Forelimb muscle (tissue), 1 donor: ENCODE data around the gene IFNGR2. TPM values are rescaled to one million over a fixed set of nuclear protein-coding genes. Genes with fewer than 3 reads are reported as not detected.
"Not testable (repeated sequence)": the region's sequence is repeated elsewhere in the genome, so short reads cannot be mapped to it uniquely, and the experiment has no call there.

Source experiments
- DNase-seq: peaks from one replicate; pipeline ENCODE4 v3.0.0-alpha.2; 2013; ENCODE audit warnings: low read depth
- polyA plus RNA-seq: library from polyadenylated mRNA; unstranded; fragments of 120-200 nt; gene quantifications from one replicate; pipeline ENCODE4 v1.2.1, GENCODE V29; 2013; ENCODE audit not compliant: insufficient read length

The IFNGR2 gene
- polyA plus RNA-seq, 1 donor: 53.2 TPM

- no peak for DNase-seq
Measured at GRCh38 chr21:33377221-33377920, 25.8 kb upstream of the IFNGR2 start.

GRCh38 chr21:33378081-33378480 is 25.1 kb upstream of the IFNGR2 start:
- no peak for DNase-seq

- not testable (repeated sequence) for DNase-seq
Measured at GRCh38 chr21:33379934-33380333, 23.3 kb upstream of the IFNGR2 start.

GRCh38 chr21:33380483-33380998 is 22.7 kb upstream of the IFNGR2 start:
- DNase-seq: no peak

DNA sequence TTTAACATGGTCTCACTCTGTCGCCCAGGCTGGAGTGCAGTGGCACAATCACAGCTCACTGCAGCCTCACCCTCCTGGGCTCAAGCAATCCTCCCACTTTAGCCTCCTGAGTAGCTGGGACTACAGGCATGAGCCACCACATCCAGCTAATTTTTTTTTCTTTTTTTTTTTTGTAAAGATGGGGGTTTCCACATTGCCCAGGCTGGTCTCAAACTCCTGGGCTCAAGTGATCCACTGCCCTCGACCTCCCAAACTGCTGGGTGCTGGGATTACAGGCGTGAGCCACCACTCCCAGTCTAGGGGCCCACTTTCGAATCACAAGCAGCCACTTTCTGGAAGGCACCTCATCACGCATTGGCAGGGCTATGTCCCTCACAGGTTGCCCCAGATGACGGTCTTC is 21.8 kb upstream of the IFNGR2 start:
- not testable (repeated sequence) for DNase-seq

DNA sequence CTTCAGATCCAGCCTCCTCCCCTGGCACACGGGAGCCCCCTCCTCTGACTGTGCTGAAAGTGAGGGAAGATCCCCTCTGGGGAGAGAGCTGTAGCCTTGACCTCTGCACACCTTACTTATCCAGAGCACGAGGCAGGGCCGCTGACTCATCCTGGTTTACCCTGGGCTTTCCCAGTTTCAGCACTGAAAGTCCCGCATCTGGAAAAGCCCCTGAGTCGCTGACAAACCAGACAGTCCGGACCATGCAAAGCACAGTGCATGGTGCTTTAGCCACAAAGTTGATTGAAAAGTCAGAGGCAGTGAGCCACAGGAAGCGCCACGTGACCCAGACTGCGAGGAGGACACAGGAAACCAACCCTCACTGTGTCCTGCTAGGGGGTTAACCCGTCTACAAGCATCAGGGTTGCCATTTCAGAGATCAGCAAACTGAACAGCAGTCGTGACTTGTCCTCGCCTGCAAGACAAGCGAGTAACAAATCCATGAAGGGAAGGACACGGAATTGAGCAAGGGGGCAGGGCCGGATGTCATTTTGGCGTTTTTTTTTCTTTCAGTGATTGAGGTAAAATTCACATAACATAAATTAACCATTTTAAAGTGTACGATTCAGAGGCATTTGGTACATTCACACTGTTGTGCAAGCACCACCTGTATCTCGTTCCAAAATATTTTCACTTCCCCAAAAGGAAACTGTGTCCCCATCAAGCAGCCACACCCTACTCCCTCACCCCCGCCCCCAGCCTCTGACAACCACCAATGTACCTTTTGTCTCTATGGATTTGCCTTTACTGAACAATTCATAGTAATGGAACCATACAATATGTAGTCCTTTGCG is 19.9 kb upstream of the IFNGR2 start:
- DNase-seq: no peak

DNA sequence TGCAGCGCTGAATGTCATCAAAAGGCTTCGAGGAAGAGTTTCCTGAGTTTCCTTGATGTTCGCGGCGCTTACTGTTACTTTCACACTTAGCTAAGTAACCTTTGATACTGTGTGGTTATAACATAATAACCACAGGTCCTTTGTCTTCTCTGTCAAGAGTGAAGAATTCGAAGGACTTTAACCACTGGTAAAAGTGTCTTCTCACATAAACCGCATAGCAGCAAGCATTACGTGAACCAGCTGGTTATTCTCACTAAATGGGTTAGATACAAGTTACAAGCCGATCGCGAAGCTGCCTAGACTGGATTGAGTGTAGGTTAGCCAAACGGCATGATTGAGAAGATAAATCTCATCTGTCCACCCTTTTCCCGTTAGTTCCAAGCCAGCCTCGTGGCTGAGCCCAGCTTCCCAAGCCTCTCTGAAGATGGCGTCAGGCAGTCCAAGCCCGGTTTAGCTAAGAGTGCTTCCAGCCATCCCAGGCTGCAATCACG is 18.3 kb upstream of the IFNGR2 start:
- no peak for DNase-seq

GRCh38 chr21:33386222-33386784 is 16.9 kb upstream of the IFNGR2 start:
- DNase-seq: no peak

- DNase-seq: no peak
Measured at GRCh38 chr21:33387294-33387693, 15.9 kb upstream of the IFNGR2 start.

GRCh38 chr21:33388188-33388587 is 15.0 kb upstream of the IFNGR2 start:
- no peak for DNase-seq

DNA sequence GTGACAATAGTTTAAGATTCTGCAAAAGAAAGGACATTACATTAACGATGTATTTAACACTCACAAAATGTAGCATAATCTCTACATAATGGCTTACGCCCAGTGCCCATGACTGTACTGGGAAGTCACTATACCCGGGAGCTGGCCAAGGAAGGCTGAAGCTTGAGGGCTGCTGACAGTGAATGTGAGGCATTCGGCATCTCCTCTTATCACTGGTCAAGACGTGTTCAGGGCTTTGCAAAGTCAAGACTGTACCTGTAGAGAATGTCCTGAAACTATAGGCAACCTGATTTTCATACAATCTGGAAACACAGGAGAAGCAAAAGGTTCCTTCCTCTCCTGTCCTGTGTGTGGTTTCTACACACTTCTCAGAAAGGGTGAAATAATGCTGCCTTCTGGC is 12.7 kb upstream of the IFNGR2 start:
- DNase-seq: no peak

DNA sequence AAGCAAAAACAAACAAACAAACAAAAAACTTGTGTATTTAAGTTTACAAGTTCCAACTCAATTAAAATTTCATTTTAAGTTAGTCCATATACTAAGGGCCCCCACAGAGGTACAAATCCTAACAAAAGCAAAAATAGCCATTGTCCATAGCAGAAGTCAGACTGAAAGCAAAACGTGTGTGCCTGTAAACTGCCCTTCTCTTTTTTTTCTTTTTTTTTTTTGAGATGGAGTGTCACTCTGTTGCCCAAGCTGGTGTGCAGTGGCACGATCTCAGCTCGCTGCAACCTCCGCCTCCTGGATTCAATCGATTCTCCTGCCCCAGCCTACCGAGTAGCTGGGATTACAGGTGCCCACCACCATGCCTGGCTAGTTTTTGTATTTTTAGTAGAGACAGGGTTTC is 11.6 kb upstream of the IFNGR2 start:
- no peak for DNase-seq

GRCh38 chr21:33392284-33392985 is 10.8 kb upstream of the IFNGR2 start:
- DNase-seq: no peak

DNA sequence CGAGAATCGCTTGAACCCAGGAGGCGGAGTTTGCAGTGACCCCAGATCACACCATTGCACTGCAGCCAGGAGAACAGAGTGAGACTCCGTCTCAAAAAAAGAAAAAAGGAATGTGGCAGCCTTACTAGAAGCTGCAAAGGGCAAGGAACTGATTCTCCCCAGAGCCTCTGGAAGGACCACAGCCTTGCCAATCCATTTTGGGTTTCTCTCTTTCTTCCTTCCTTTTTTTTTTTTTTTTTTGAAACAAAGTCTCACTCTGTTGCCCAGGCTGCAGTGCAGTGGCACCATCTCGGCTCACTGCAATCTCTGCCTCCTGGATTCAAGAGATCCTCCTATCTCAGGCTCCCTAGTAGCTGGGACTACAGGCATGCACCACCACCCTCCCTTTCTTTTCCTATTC is 9.9 kb upstream of the IFNGR2 start:
- no peak for DNase-seq

- DNase-seq: no peak
Measured at GRCh38 chr21:33394260-33394659, 9.0 kb upstream of the IFNGR2 start.

GRCh38 chr21:33395891-33396331 is 7.3 kb upstream of the IFNGR2 start:
- no peak for DNase-seq

DNA sequence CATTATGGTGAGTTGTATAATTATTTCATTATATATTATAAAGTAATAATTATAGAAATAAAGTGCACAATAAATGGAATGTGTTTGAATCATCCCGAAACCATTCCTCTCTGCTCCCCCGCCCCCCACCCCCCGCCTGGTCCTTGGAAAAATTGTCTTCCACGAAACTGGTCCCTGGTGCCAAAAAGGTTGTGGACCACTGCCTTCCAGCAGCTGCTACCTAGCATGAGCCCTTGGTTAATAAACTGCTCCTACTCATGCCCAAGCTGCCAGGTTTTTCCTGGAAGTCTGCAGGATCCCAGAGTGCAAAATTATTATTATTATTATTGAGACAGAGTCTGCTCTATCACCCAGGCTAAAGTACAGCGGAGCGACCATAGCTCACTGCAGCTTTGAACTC is 6.8 kb upstream of the IFNGR2 start:
- no peak for DNase-seq

- no peak for DNase-seq
Measured at GRCh38 chr21:33396951-33397350, 6.3 kb upstream of the IFNGR2 start.

DNA sequence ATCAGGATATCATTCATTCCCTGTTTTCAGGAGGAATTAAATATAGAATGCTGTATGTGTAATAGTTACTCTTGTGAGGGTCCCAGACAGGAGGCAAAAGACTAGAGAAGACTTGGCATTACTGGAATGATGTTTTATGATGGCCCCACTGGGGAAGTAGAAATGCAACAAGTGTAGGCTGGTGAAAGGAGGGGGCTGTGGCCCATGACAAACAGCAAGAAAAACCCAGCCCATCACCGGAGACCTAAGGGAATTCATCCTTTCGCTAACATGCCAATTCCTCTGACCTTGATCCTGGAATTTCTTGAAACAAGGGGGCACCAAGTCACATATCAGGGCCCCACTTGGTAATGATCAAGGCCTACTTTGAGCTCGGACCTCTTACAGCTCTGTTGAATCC is 5.5 kb upstream of the IFNGR2 start:
- DNase-seq: no peak

DNA sequence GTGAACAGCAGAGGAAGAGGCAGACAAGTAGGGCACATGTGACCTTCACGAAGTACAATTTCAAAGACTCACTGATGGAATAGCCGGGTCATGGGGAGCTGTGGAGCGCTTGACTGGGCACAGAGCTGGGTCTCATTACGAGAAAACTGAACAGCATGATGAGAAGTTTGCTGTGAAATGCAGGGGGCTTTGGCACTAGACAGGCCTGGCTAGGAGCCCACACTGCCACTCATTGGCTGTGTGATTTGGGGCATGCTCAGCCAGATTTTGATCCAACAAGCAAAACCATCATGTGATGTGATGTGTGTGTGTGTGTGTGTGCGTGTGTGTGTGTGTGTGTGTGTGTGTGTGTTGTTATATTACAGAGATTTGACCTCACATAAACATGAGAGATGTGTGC is 4.9 kb upstream of the IFNGR2 start:
- DNase-seq: no peak

DNA sequence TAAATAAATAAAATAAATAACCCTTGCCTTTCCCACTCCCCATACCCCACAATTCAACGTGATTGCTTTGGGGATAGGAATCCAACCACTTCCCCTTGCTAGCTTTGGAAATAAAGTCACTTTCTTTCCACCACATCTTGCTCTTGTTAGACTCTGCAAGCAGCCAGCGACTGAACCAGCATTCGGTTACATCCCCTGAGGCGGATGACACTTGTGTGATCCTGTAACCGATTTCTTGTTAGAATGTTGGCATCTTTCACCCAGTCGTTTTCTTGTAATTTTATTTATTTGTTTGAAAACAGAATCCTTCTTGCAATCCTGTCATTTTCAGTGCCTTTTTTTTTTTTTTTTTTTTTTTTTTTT is 1.6 kb upstream of the IFNGR2 start:
- DNase-seq: no peak
